HG03095 (cell line): ENCODE data around the gene PITX2.

Experiments used
- ATAC-seq: cut with Tn5 transposase; IDR thresholded peaks from one replicate; pipeline ENCODE4 v1.9.1; 2021; ENCODE audit warnings: moderate library complexity; ENCODE audit not compliant: unreplicated experiment

The PITX2 gene

DNA sequence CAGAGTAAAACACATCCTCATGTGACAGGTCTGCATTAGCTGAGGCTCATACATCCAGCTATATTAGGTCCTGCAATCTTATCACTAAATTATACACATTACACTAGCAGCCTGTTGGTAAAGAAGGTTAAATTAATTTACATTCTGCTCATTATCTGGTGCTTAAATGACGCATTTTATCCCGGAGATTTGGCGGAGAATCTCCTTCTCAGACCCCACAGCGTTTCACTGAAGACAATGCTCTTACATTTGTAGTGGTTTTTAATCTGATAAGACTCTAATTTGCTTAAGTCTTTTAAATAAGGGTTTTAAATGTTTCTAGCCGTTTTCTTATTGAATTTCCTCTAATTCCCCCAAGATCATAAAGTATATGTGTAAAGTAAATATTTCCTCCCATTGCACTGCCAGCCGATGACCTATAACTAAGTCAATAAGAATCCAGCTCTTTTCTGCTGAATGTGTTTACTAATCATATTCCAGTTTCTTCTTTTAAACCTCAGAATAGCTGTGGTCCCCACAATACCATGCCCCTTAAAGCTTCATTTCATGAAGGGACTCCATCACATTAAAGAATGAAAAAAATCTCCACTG lies 2.1 kb upstream of the PITX2 start:
- no peak for ATAC-seq

DNA sequence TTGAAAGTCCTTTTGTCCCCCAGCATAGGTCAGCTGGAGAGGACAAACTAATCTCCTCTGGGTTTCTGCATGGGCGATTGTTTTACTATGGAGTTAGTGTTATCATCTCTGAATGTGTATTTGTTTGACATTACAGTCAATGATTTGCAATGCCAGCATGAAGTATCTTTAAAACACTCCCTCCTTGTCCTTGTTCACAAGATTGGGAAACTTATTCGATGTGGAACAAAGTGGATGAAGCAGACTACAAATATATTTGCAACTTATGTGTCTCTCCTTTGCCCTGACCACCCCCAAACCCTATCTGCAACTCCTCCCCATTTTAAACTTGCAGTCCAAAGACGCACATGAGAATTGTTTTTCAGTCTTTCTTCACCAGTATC lies 1.5 kb upstream of the PITX2 start:
- ATAC-seq = no peak

DNA sequence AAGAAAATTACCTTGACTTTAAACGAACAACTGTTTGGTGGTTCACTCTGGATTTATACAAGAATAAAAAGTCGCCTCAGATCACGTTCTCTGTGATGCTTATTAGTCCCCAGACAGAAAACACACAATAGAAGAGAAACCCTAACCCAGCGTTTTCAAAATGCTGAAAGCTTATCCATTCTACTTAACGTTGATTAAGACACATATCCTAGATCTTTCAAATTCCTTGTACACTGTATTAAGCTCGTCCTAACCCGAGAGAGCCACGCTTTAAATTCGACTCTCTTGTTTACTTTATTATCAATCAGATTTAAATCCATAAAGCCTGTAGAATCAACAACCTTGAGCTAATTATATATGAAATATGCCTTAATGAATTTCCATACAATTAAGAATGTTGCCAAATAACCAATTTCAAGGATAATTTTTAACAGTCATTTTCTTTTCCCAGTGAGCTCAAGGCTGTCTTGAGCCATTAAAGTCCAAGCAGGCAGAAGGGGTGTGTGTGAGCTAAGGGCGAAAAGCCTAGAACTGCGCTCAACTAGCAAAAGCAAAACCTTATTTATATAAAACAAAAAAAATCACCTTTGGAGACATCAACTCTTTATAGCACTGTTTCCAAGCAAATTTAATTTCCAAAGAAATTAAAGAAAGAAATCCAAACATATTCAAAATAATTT lies 981 bp upstream of the PITX2 start:
- ATAC-seq = no peak

DNA sequence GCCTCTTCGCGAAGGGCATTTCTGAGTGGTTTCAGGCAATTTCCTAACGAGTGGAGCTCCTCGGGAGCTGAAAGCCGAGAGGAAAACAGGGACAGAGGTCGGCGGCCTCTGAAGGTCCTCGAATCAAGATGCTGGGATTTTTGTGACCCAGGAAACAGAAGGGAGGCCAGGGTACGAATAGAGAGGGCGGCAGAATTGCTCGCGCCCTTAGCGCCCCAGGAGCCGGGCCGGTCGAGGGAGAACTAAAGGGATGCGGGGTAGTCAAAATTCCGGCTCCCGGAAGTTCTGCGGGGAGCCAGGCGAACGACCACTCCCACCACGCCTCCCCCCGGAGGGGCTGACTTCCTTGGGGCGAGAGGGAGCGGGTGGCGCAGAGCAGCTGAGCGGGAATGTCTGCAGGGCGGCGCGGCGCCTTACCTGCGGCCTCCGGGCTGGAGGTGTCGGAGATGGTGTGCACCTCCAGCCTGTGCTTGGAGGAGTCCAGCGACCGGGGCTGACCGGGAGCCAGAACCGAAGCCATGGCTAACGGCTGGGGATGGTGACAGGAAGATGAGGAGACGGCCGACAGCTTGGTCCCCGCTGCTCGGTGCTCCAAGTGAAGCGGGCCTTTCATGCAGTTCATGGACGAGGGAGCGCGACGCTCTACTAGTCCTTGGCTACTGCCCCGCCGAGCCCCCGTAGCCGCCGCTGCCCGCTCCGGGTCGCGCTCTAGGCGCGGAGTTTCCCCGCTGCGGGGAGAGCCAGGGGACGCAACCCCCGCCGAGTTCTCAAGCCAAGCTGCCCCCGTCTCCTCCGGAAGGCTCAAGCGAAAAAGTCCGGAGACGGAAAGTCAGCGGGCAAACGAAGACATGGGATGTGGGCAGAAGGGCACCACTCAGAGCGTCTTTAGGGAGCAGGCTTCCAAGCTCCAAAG lies 782 bp downstream of the PITX2 start:
- ATAC-seq = no peak

DNA sequence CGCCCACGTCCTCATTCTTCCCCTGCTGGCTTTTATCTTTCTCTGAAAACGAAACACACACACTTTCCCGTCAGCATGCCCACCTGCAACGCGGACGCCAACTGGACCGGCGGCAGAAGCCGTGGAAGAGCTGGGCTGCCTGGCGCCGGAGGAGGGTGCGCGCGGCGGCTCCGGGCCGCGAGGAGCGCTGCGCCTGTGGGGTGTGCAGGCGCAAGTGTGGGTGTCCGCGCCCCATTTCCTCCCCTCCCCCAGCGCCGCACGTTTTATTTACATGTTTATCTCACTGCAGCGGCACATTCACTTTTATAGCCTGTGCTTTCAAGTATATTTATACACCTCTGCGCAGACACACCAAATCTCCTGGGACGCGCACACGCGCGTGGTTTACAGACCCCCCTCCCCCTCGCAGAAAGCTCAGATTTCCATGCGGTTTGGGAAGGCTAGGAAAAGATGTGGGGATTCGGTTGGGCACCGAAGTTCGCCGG lies 1.5 kb downstream of the PITX2 start:
- no peak for ATAC-seq

DNA sequence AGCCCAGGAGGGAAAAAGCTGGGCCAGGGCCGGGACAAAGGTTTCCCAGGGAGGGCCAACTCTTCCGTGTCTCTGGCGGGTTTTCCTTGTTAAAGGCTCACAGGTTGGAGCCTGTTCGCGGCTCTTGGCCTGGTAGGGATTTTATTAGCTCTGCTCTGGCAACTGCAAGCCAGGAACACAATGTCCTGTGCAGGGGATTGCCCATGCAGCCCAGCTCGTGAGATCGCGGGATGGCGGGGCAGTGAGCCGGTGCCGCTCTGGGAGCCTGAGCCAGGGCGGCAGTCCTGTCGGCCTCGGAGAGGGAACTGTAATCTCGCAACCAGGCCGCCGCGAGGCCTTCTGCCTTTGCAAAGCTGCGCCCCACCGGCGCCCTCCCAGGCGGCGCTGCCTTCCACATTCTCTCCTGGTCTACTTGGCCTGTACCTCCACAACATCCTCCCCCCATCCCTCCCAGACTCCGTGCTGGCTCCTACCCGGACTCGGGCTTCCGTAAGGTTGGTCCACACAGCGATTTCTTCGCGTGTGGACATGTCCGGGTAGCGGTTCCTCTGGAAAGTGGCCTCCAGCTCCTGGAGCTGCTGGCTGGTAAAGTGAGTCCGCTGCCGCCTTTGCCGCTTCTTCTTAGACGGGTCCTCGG lies 2.1 kb downstream of the PITX2 start:
- ATAC-seq = no peak

DNA sequence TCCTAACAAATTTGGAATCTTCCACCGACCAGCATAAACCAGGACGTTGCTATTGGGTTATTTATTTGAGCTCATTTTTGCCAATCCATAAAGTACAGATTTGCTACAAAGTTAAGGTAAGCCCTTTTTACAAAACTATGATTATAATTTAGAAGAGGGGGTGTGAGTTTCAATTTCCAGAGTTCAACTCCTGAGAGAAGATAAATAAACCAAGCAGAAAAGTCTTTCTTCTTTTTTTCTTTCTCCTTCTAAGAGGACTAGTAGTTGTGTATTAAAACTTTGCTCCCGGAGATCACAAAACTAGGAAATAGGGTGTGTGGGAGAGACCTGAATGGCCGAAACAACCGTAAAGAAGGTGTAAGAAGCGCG lies 2.6 kb downstream of the PITX2 start:
- no peak for ATAC-seq

DNA sequence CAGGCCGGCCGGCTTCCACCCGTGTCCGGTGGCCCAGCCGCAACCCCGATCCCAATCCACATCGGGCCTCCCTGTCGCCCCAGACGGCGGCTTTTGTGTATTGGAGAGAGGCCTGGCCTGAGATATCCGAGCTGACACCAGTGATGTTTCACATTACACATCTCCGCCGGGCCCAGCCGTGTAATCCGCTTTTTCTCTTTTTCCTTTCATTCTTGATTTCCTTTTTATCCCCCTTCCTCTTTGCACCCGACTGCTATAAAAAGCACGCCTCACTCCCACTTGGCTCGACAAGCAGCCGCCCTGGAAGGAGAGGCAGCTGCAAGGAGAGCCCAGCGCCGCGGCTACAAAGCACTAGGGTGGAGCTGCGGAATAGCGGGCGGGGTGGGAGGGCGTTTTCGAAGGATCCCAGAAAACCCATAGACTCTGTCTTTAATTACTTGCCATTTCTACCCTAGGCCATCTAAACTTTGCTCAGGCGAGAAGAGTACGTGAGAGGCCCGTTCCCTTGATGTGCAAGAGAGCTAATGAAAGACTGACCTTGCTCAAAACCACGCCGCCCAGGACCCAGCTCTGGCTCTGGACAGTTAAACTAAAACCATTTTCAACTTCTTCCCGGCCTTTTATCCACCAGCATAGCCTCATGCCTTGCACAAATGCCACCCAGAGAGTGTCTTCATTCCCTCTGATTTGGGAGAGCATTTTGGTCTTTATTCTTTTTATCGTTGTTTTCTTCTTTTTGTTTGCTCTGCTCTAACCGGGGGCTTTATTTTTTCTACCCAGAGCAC lies 3.2 kb downstream of the PITX2 start:
- ATAC-seq = no peak

DNA sequence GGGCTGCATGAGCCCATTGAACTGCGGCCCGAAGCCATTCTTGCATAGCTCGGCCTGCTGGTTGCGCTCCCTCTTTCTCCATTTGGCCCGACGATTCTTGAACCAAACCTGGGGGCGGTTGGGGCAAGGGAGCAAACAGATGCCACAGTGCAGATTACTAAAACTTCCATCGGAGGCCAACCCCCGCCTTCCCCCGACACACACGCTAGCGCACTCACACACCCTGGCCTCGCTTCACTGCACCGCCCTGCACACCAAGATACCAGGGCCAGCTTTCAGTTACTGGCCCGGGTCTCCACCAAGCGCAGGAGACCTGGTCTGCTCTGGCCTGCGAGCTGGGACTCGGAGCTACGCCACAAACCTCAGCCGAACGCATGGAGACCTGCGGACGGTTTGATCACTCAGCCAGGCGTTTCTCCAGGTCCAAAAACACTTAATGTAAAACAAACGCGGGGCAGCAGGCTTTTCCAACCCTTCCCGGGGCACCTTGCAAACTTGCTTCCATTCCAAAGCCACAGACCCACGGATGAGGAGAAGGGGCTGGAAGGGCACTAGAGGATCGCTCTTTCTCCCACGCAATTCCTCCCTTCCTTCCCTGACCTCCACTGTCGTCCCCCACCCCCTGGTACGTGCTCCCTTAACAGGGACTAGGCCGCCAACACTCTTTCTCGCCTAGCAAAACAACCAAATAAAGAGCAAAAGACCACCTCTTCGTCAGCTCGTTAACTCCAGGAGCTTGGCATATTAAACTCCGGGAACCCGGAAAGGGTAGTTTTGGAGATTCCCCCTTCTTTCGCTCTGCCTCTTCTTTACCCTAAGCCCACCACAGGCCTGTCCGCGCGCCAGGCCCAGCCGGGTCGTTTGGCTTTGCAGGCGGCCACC lies 4.1 kb downstream of the PITX2 start:
- ATAC-seq = no peak

DNA sequence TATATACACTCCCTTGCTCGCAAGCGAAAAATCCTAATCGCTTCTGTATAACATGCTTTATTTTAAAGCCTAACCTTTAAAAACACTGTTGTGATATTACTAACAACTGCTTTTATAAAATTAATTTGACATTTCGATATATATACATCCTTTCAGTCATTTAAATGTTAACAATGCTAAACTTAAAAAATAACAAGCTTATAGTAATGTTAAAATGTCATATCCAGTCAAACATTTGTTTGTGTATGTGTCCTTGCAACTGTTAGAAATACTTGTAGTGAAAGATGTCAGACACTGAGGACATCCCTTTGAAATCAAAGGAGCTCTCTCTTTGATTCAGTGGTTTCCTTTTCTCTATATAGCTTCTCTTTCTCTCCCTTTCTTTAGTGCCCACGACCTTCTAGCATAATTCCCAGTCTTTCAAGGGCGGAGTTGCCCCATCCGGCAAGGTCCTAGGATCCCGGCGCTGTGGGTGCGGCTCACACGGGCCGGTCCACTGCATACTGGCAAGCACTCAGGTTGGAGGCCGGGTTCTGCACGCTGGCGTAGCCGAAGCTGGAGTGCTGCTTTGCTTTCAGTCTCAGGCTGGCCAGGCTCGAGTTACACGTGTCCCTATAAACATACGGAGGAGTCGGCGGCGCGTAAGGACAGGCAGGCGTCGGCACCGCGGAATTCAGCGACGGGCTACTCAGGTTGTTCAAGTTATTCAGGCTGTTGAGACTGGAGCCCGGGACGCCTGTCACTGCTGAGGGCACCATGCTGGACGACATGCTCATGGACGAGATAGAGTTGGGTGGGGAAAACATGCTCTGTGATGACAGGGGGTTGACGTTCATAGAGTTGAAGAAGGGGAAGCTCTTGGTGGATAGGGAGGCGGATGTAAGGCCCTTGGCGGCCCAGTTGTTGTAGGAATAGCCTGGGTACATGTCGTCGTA lies 5.0 kb downstream of the PITX2 start:
- ATAC-seq = no peak

DNA sequence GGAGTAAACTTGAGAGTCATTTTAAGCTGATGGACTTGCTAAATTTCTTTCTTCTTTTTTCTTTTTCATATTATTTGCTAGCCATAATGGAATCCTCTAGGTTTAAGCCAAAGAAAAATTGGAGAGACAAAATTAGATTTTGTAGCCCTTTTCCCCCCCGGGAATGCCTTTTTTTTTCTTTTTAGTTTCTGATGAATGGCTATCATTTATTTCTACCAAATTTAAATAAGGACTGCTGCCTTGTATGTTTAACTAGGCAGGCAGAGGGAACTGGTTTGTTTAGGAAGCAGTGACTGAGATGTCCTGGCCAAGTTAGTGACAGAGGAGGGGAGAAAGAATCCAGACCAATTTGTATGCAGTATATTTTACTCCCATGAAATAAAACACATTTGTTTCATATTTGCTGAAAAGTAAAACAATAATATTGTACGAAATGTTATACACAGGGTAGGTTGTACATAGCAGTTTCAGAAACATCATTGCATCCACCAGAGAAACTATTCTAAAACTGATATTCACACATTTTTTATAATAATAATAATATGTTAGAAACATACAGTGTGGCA lies 5.7 kb downstream of the PITX2 start:
- ATAC-seq = no peak

DNA sequence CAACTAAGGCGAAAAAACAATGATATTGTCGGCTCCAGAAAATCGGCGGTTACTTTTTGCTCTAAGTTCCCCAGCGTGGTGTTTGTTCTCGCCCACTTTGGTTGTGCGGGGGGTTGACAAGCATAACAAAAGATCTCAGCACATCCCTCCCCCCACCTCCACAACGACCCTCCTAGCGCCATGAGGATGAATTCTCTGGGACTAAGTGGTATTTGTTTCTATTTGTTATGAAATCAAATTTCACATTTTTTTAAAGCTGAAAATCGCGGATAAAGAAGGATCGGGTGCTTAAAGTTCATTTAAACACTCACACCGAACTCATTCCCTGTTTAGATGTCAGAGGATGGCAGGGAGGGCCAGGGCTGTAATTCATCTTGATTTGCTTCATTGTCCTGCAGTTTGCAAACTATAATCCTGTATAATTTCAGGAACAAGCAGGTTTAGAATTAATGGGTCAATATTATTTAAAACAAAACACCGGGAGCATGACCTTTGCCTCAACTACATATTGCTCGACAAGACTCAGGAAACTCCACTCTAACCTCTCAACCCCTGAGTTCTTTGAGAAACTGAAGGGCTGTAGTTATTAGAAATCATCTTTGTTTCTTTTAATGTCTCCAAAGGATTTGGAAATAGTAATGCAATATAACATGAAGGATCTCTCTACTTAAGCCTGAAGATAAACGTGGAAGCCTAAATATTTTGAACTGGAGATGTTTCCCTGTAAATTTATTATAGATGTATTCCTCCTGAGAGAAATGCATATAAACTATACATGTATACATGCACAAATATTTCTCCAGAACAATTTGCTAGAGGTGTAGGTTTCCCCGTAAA lies 6.4 kb downstream of the PITX2 start:
- ATAC-seq = no peak

DNA sequence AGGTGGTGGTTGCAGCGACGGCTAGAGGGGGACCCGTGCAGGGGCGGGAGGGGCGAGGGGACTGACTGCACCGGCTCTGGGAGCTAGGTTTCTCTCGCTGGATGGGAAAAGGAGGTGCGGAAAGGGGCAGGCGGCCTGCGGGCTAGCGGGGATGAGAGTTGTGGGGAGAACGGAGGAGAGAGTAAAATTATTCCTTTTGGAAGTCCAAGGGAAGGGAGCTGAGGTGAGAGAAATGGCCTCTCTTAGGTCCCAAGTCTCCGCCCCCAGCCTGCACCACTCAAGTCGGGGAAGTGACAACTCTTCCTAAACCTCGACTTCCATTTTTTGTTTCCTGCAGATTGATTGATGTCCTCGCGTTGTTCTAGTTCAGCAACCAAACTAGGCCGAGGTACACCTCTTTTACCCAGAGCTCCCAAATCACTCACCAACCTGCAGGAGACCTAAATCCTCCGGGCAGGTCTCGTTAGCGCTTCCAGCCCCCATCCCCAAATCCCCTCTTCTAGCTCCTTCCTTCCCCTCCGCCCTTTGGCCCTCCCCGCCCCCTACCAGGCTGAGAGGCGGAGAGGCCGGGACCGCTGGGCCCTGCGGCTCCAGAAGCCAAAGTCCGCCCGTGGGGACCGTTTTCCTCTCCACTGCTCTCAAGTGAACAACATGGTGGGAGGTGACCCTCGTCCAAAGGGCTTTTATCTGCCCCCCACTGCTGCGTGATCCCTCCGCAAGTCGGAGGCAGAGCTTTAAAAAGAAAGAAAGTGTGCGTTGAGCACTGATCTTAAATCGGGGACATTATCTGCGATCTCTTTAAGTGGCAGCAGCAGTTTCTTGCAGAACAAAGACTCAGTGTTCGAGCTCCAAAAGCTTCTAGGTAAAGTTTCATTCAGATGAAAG lies 7.3 kb downstream of the PITX2 start:
- no peak for ATAC-seq

DNA sequence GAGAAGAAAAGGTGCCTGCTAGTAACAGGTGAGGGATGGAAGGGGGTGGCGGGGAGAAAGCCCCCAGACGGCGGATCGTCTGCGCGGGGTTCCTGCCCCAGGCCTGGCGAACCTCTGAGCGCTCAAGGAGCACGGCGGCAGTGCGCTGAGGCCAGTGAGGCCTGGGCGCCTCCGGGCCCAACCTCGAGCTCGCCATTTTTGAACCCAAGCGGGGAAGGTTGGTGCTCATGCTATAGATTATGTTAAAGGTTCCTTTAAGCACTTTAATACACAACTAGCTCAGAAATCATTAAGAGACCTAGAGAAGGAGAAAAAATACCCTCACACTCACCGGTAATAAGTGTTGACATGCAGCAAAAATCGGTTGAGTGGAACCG lies 7.9 kb downstream of the PITX2 start:
- ATAC-seq = no peak

DNA sequence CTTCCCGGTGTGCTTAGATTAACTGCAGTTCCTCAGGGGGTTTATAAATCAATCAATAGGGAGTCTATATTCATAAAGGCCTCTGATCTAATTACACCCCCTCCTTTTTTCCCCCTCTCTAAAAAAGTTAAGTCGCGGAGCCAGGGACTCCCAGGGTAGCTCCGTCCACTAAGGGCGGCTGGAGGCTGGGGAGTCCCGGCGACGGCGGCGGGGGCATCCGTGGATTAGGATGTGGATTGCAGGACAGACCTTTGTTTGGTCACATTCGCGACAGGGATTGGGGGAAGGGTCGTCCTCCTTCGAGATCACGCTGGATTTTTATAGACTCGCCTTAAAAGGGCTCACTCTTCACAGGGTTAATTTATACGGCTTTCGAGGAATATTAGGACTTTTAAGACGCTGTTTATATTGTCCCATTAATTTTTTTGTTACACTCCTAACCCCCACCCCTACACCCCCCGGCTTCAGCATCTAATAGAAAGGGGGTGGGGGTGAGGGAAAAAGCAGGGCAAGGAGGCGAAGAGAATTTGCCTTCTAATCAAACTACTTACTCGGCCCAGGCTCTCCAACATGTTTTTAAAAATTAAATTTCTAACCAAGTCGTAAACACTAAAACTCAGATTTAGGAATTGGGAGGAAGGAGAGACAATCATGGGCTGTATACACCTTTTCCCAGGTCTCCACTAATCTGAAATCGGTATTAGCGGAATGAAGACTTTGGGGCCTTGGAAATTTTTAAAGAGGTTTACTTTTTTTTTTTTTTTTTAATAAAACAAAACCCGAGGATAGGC lies 8.5 kb downstream of the PITX2 start:
- ATAC-seq = no peak

DNA sequence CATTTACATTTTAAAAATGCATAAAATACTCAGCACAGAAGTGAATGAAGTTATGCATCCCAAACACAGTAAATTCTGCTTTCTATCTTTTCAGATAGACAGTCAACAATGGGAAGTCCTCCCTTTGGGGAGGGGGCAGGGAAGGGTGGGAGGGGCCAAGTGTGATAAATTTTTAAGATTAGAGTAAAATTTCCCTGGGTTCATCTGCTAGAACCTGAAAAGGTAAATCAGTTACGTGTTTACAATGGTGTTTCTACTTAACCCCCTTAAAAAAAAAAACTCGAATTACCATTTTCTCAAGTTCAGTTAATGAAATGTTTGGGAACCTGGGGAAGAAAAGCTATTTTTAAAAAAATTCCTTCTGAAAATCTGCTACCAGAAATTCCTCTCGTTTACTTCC lies 9.1 kb downstream of the PITX2 start:
- ATAC-seq = no peak
